HCT116 (cell line): Measurements from ENCODE around the gene ATXN1.

Source experiments
- CEBPB ChIP-seq: IDR thresholded peaks from 2 replicates; pipeline ENCODE4 v1.6.1; 2012; ENCODE audit warnings: low read depth
- CTCF ChIP-seq, 3 experiments: fragments of 200-600 bp in 1 of 3; sonication (generic) in 1 of 3; IDR thresholded peaks in 2 of 3; conservative IDR thresholded peaks in 1 of 3; 2 replicates each; pipeline ENCODE4 v1.5.1; 2012 to 2017; ENCODE audit warnings: low read depth in 2 of 3, low read length in 2 of 3, antibody characterized with exemption in 1 of 3, borderline replicate concordance in 1 of 3, control low read depth in 1 of 3, mild to moderate bottlenecking in 1 of 3, mixed read lengths in 1 of 3, mixed run types in 1 of 3, moderate library complexity in 1 of 3; ENCODE audit not compliant: insufficient read depth in 1 of 3
- POLR2AphosphoS5 ChIP-seq: IDR thresholded peaks from 2 replicates; pipeline ENCODE4 v1.6.1; 2011; ENCODE audit warnings: mild to moderate bottlenecking, low read depth, low read length, moderate library complexity
- SIN3A ChIP-seq: IDR thresholded peaks from 2 replicates; pipeline ENCODE4 v1.6.1; 2012; ENCODE audit warnings: low read depth
- SP1 ChIP-seq: IDR thresholded peaks from 2 replicates; pipeline ENCODE4 v1.6.1; 2012; ENCODE audit warnings: low read depth
- ZBTB33 ChIP-seq: IDR thresholded peaks from 2 replicates; pipeline ENCODE4 v1.6.1; 2011; ENCODE audit warnings: mild to moderate bottlenecking, low read length, moderate library complexity; ENCODE audit not compliant: insufficient replicate concordance; ENCODE audit errors: extremely low read depth

GRCh38 chr6:16399158-16399557 lies 362.1 kb downstream of the ATXN1 start:
- no peak for TF ChIP-seq CEBPB
- no peak for TF ChIP-seq CTCF (IDR thresholded peaks at IDR 0.05 in 2 of 3, conservative IDR thresholded peaks at IDR 0.05 in 1 of 3; ENCODE audit: borderline replicate concordance in 1 of 3, insufficient read depth in 1 of 3, low read depth in 2 of 3, low read length in 2 of 3)
- TF ChIP-seq POLR2AphosphoS5, result no peak
- no peak for TF ChIP-seq SP1
- no peak for TF ChIP-seq SIN3A
- TF ChIP-seq ZBTB33, result no peak
